HG03175 (cell line): Measurements from ENCODE around the gene ZNF273.
"Not testable (repeated sequence)": the region's sequence is repeated elsewhere in the genome, so short reads cannot be mapped to it uniquely, and the experiment has no call there.

Experiments used
- ATAC-seq: cut with Tn5 transposase; IDR thresholded peaks from one replicate; pipeline ENCODE4 v1.9.1; 2021; ENCODE audit warnings: mild to moderate bottlenecking, moderate library complexity; ENCODE audit not compliant: unreplicated experiment

ZNF273 gene

DNA sequence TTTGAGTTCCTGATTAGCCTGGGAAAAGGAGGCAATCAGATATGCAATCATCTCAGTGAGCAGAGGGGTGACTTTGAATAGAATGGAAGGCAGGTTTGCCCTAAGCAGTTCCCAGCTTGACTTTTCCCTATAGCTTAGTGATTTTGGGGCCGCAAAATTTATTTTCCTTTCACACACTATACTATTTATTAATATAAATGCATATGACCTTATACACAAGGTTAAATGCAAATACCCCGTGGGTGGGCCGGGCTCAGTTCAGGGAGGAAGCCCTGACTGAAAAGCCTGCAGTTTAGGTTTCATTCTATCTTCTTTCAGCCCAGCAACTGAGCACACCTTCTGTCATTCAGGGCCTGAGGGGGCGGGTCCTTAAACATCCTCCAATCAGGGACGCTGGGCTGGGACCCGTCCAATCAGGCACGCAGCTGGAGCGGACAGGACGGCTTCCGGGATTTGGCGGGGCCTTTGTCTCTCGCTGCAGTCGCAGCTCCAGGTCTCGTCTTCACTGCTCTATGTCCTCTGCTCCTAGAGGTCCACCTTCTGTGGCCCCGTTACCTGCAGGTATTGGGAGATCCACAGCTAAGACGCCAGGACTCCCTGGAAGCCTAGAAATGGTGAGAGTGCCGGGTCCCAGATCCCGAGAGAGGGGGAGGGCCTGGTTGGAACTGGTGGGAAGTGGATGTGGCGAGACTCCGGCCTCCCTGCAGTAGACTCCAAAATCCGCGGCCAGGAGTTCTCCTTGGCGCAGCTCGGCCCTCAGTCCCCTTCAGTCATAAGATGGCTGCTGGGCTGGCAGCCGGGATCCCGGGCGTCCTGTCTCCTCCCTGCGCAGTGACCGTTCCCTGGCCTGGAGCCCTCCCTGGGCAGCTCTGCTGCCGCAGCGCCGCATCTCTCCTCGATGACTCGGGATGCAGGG is at the start of gene ZNF273:
ZNF273 (plus strand) TSS at position 468 of the 916 bp plus-strand sequence; CDS start at position 513, 45 bp downstream.
- peak; percentile 99 for ATAC-seq

DNA sequence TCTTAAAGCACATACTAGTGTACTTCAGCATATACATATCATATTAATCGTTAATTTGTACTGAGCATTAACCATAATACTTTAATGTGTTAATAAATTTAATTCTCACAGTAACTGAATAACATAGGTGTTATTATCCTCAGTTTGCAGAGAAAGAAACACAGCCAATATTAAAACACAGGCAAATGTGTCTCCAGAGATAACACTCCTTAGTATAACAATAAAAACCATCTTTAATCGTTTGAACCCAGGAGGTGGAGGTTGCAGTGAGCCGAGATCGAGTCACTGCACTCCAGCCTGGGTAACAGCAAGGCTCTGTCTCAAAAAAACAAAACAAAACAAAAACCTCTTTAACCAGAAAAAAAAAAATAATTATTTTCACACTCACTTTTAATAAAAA is 49.4 kb upstream of the ZNF273 start:
- ATAC-seq = no peak

DNA sequence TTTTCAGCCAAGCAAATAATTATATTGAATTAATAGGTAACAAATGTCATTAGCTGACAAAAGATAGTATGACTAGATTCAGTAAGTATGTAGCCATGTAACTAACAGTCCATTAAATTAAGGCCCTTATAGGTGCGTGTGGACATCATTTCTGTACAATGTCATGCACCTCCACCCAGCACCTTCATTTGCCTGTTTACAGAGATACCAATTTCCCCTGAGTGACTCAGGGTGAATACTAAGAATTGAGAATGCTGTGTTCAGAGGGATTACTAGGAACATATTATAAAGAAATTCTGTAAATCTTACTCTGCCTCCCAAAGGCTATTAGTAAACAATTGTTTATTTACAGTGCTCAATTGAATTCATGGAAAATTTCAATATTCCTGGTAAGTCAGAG is 48.1 kb upstream of the ZNF273 start:
- no peak for ATAC-seq

DNA sequence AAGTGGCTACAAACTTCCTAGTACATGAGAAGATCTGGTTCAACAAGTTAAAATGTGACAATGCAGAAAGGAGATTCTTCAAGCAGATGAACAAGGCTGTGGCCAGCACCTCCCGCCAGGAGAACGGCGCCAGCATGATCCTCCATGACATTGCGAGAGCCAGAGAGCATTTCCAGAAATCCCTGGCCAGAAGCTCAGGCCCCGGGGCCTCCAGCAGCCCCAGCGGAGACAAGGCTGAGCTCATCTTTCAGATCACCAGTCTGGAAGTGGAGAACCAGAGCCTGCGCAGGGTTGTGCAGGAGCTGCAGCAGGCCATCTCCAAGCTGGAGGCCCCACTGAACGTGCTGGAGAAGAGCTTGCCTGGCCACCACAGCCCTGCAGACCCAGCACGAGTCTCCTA is 40.1 kb upstream of the ZNF273 start:
- ATAC-seq = no peak

DNA sequence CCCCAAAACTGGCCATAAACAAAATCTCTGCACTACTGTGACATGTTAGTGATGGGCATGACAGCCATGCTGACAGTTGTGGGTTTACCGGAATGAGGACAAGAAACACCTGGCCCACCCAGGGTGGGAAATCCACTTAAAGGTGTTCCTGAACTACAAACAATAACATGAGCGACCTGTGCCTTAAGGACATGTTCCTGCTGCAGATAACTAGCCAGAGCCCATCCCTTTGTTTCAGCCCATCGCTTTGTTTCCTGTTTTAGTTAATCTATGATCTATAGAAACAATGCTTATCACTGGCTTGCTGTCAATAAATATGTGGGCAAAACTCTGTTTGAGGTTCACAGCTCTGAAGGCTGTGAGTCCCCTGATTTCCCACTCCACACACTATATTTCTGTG is 39.5 kb upstream of the ZNF273 start:
- ATAC-seq = not testable (repeated sequence)

- ATAC-seq = no peak
Measured at GRCh38 chr7:64863969-64864368, 39.1 kb upstream of the ZNF273 start.

DNA sequence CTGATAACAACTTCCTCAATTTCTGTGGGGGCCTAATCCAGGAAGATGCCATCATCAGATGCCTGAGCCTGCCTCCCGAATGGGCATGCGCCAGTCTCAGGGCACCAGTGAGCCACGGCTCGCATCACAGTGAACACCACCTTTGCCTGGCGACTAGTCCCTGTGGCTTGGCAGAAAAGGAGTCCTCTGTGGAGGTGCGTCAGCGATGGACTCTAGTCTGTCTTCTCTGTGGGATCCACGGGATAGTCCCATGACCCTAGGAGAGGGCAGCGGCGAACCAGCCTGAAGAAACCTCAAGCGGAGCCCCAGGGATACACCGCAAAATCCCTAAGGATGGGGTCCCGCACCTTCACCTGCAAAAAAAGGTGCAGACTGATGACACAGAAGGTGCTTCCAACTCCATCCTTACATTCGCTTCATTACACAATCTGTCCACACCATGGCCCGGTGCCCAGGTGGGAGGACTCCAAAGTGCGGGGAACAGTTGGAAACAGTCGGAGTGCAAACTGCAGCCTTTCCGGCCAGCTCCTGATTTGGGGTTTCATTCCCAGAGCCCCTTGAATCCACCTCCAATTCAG is 35.1 kb upstream of the ZNF273 start:
- no peak for ATAC-seq

DNA sequence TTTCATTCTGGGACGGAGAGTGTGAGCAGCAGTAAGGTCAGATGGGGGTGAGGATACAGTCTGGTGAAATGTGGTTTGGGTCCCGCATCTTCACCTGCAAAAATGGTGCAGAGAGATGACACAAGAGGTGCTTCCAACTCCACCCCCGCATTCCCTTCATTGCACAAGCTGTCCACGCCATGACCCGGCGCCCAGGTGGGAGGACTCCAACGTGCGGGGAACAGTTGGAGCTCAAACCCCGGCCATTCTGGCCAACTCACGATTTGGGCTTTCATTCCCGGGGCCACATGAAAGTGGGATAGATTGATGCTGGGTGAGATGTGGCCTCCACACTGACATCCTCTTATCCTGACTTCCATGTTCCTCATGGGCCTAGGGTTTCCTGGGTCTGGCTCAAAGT is 34.6 kb upstream of the ZNF273 start:
- no peak for ATAC-seq

DNA sequence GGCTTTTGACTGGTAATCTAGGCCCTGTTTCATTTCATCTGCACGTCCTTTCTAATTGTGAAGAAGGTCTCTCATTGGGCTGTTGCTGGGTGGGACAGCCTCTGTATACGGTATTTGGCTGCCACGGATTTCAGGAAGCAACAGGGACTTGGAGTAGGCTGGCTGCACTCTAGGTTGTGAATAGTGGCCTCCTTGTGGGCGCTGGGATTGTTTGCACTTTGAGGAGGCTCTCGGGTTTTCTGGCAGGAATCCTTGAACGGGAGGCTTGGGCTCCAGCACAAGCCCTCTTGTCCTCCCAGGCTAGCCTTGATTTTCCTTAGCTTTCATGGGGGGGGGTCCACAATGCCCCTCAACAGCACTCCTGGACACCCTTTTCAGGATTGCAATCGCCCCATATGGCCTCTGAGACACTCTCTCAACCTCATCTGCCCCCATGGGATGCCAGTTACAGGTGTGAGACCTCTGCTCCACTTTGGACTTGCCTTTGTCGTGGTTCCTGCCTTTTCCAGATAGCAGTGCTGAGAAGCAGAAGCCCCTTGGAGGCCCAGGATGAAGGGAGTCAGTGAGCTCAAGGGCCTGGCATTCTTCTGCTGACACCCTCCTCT is 33.9 kb upstream of the ZNF273 start:
- ATAC-seq = no peak

GRCh38 chr7:64869912-64870562 is 33.0 kb upstream of the ZNF273 start:
- no peak for ATAC-seq

DNA sequence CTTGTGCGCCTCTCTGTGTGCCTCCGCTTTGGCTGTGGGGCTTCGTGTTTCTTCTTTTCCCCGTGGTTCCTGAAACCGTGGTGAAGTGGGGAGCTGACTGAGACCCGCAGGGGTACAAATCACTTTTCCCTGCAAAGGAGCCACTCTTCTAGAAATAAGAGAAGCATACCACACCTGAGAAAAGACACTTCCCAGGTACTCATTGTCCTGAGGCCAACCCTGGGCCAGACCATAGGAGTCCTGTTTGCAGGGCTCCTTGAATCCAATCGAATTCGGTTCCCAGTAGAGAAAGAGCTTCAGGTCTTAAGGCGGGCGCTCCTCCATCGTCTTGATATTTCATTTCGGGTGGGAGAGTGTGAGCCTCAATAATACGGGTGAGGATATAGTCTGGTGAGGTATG is 32.4 kb upstream of the ZNF273 start:
- no peak for ATAC-seq

GRCh38 chr7:64871761-64872160 is 31.3 kb upstream of the ZNF273 start:
- no peak for ATAC-seq

- no peak for ATAC-seq
Measured at GRCh38 chr7:64872351-64873154, 30.5 kb upstream of the ZNF273 start.

- no peak for ATAC-seq
Measured at GRCh38 chr7:64873155-64873500, 29.9 kb upstream of the ZNF273 start.

GRCh38 chr7:64873517-64873916 is 29.6 kb upstream of the ZNF273 start:
- no peak for ATAC-seq

- ATAC-seq = no peak
Measured at GRCh38 chr7:64874114-64874513, 29.0 kb upstream of the ZNF273 start.

DNA sequence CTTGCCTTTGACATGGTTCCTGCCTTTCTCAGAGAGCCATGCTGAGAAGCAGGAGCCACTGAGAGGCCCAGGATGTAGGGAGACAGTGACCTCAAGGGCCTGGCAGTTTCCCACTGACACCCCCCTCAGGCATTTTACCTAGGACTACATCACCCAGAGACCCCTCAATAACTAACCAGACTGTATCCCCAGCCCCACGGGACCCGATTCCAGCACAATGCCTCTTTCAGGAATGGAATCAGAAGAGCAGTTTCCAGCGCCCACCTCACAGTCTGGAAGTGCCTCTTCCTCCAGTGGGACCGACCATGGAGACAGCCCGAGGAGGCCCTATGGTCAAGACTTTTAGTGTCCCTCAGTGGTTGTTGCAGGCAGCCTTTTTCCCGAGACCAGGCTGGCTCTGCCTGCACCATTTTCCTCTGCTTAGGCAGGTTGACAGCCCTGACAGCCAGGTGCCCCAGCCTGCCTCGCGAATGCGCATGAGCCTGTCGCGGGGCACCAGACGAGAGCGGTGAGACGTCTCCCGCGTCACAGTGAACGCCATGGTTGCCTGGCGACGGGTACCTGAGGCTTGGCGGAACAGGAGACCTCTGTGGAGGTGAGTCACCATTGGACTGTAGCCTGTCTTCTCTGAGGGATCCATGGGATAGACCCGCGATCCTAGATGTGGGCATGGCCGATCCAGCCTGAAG is 28.4 kb upstream of the ZNF273 start:
- ATAC-seq = no peak

DNA sequence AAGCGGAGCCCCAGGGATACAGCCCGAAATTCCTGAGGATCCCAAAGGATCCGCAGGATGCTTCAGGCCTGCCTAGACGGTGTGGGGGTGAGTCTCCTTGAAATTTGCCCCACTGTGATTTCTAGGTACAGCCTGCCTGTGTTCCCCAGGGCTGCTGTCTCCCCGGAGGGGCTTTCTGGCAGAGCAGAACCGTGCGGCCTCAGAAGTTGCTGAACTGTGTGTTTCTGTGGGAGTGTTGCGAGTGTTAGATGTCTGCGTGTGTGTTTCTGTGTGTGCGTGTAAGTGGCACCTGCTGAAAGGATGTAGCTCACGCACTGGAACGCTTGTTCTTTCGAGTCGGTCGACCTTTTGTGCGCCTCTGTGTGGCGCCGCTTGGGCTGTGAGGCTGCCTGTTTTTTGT is 27.8 kb upstream of the ZNF273 start:
- ATAC-seq = no peak

DNA sequence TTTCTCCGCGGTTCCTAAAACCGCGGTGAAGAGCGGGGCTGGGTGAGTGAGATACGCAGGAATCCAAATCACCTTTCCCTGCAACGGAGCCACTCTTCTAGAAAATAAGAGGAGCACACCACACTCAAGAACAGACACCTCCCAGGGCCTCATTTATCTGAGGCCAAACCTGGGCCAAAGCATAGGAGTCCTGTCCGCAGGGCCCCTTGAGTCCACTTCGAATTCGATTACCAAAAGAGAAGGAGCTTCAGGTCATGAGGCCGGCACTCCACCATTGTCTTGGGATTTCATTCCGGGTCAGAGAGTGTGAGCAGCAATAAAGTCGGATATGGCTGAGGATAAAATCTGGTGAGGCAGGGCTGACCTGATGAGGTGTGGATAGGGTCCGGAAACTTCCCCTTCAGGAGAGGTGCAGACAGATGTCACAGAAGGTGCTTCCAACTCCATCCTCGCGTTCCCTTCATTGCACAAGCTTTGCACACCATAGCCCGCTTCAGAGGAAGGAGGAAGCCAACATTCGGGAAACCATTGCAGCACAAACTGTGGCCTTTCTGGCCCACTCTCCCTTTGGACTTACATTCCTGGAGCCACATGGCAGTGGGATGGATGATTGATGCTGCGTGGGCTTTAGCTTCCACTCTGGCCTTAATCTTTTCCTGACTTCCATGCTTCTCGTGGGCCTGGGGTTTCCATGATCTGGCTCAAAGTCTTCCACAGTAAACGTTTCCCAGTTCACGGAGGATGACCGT is 27.2 kb upstream of the ZNF273 start:
- no peak for ATAC-seq
